NCI-H345 treated with DMSO at 0.1 percent for 48 hours (cell line): Measurements from ENCODE around the gene SMIM24.

Experiments used
- DNase-seq: peaks from one replicate; lab custom pipeline; 2025; ENCODE audit not compliant: unreplicated experiment; lab: John Stamatoyannopoulos, UW

SMIM24 gene

GRCh38 chr19:3499738-3500428 lies 19.6 kb upstream of the SMIM24 start:
- DNase-seq: no peak

GRCh38 chr19:3497757-3498520 lies 17.6 kb upstream of the SMIM24 start:
- no peak for DNase-seq

GRCh38 chr19:3496392-3497273 lies 16.3 kb upstream of the SMIM24 start:
- DNase-seq: no peak

GRCh38 chr19:3494559-3494958 lies 14.2 kb upstream of the SMIM24 start:
- DNase-seq: no peak

GRCh38 chr19:3494051-3494450 lies 13.7 kb upstream of the SMIM24 start:
- no peak for DNase-seq

GRCh38 chr19:3493651-3494050 lies 13.3 kb upstream of the SMIM24 start:
- DNase-seq: no peak

GRCh38 chr19:3492919-3493318 lies 12.6 kb upstream of the SMIM24 start:
- no peak for DNase-seq

- DNase-seq: no peak
These were observed 12.0 kb upstream of the SMIM24 start for GRCh38 chr19:3492131-3492839.

- DNase-seq: no peak
These were observed 11.2 kb upstream of the SMIM24 start for GRCh38 chr19:3491396-3492119.

- no peak for DNase-seq
These were observed 2.9 kb upstream of the SMIM24 start, which contains the start of gene SMIM44 for GRCh38 chr19:3483226-3483628. Gene SMIM44 (minus strand): TSS chr19:3483441. CDS start chr19:3483403, 38 bp downstream.

- no peak for DNase-seq
These were observed 2.3 kb upstream of the SMIM24 start for GRCh38 chr19:3482507-3483225.

- DNase-seq: no peak
These were observed 1.1 kb upstream of the SMIM24 start for GRCh38 chr19:3481241-3482090.

GRCh38 chr19:3479834-3480215 lies 500 bp downstream of the SMIM24 start:
- no peak for DNase-seq

- no peak for DNase-seq
These were observed 1.0 kb downstream of the SMIM24 start for GRCh38 chr19:3479177-3479833.

GRCh38 chr19:3478409-3479176 lies 1.7 kb downstream of the SMIM24 start:
- DNase-seq: no peak

- no peak for DNase-seq
These were observed 2.4 kb downstream of the SMIM24 start for GRCh38 chr19:3477951-3478350.

- no peak for DNase-seq
These were observed 2.8 kb downstream of the SMIM24 start for GRCh38 chr19:3477506-3477905.
